ENCODE results near the gene CBX7. TPM values are rescaled to one million over a fixed set of nuclear protein-coding genes. Genes with fewer than 3 reads are reported as not detected.

The CBX7 gene
- total RNA-seq, 2 experiments from 2014 or later: 11.9 to 19.6 TPM

GRCh38 chr22:39125622-39126021 lies 26.9 kb downstream of the CBX7 start:
- POLR2A ChIA-PET: no interaction called here
- Histone ChIP-seq H4K20me1 (ENCODE audit: insufficient read depth, low read length) (no peaks in the 10 kb centered on the region), H3K4me1 (ENCODE audit: insufficient read depth, low read length, poor library complexity, severe bottlenecking) (no peaks in the 10 kb centered on the region), H3K36me3 (ENCODE audit: insufficient read depth, low read length) (no peaks in the 10 kb centered on the region), H2AFZ (ENCODE audit: low read length) (no peak overlapping the region), H3K27ac (ENCODE audit: low read depth, low read length, poor library complexity, severe bottlenecking) (no peak overlapping the region), H3K9me3 (ENCODE audit: low read length) (no peaks in the 10 kb centered on the region), H3K4me2 (ENCODE audit: low read length) (no peak overlapping the region), H3K4me3 (ENCODE audit: low read depth, low read length, poor library complexity, severe bottlenecking) (no peak overlapping the region), H3K79me2 (ENCODE audit: insufficient read depth, low read depth, low read length) (no peaks in the 10 kb centered on the region), H3K9me2 (ENCODE audit: insufficient read depth, low read length) (no peaks in the 10 kb centered on the region)
- CTCF ChIA-PET (ENCODE audit: unreplicated experiment): no interaction called here
- no peak for DNase-seq (ENCODE audit: low spot score)
- intact Hi-C loops (cut with micrococcal nuclease; ENCODE audit: unreplicated experiment): no loop called here
- TF ChIP-seq CTCF (conservative IDR thresholded peaks at IDR 0.05; ENCODE audit: low read length): no peak
- TF ChIP-seq EZH2phosphoT487 (IDR thresholded peaks at IDR 0.05; ENCODE audit: borderline replicate concordance, low read depth, low read length): no peak
- no TSS peak for BruUV-seq (replicated peaks)

- Histone ChIP-seq H4K20me1 (ENCODE audit: insufficient read depth, low read length) (no peaks in the 10 kb centered on the region), H3K9me2 (ENCODE audit: insufficient read depth, low read length) (no peaks in the 10 kb centered on the region), H3K9me3 (ENCODE audit: low read length) (no peaks in the 10 kb centered on the region), H3K4me1 (ENCODE audit: insufficient read depth, low read length, poor library complexity, severe bottlenecking) (no peaks in the 10 kb centered on the region), H3K4me3 (ENCODE audit: low read depth, low read length, poor library complexity, severe bottlenecking) (no peak overlapping the region), H3K79me2 (ENCODE audit: insufficient read depth, low read depth, low read length) (no peaks in the 10 kb centered on the region), H3K4me2 (ENCODE audit: low read length) (no peak overlapping the region), H3K27ac (ENCODE audit: low read depth, low read length, poor library complexity, severe bottlenecking) (no peak overlapping the region), H3K36me3 (ENCODE audit: insufficient read depth, low read length) (no peaks in the 10 kb centered on the region), H2AFZ (ENCODE audit: low read length) (no peak overlapping the region)
- intact Hi-C loops (cut with micrococcal nuclease; ENCODE audit: unreplicated experiment): loop anchor here (5.0 kb wide), 1 partner anchor 357 kb away; no protein-coding TSS in a partner anchor
- TF ChIP-seq CTCF (conservative IDR thresholded peaks at IDR 0.05; ENCODE audit: low read length): no peak
- no peak for TF ChIP-seq EZH2phosphoT487 (IDR thresholded peaks at IDR 0.05; ENCODE audit: borderline replicate concordance, low read depth, low read length)
- no TSS peak for BruUV-seq (replicated peaks)
- ChIA-PET CTCF (ENCODE audit: unreplicated experiment) (no interaction called here), POLR2A (interaction anchor here (0.6 to 0.9 kb wide), 3 partner anchors 26 to 252 kb away, joined by 3 to 6 read pairs (median 4); partner anchors contain the start of gene CBX6)
- no peak for DNase-seq (ENCODE audit: low spot score)
Measured at GRCh38 chr22:39123751-39124581, 28.5 kb downstream of the CBX7 start.

Measured in OCI-LY7 (cell line).